CD4-positive, alpha-beta T cell treated with Interleukin-6 at 100 ng/mL for 8 hours (primary cell): ENCODE data around the gene HIRA.
"Not testable (repeated sequence)": the region's sequence is repeated elsewhere in the genome, so short reads cannot be mapped to it uniquely, and the experiment has no call there.

Source experiments
- DNase-seq: peaks from one replicate; pipeline ENCODE4 v3.0.0-alpha.2; 2020; ENCODE audit warnings: mixed read lengths, low spot score

The HIRA gene

GRCh38 chr22:19385221-19385906 is 46.2 kb downstream of the HIRA start:
- DNase-seq: no peak

GRCh38 chr22:19383292-19383691 is 48.2 kb downstream of the HIRA start:
- DNase-seq: no peak

- DNase-seq: no peak
These were observed 49.3 kb downstream of the HIRA start for GRCh38 chr22:19382240-19382639.

GRCh38 chr22:19378344-19378674 is 53.2 kb downstream of the HIRA start:
- DNase-seq: no peak

GRCh38 chr22:19377565-19378343 is 53.8 kb downstream of the HIRA start:
- DNase-seq: no peak

GRCh38 chr22:19376971-19377370 is 54.6 kb downstream of the HIRA start:
- no peak for DNase-seq

GRCh38 chr22:19376247-19376646 is 55.3 kb downstream of the HIRA start:
- DNase-seq: no peak

GRCh38 chr22:19375435-19375834 is 56.1 kb downstream of the HIRA start:
- no peak for DNase-seq

- no peak for DNase-seq
These were observed 57.1 kb downstream of the HIRA start for GRCh38 chr22:19374410-19374809.

- no peak for DNase-seq
These were observed 58.1 kb downstream of the HIRA start for GRCh38 chr22:19373450-19373849.

GRCh38 chr22:19371893-19372292 is 59.6 kb downstream of the HIRA start:
- DNase-seq: no peak

- no peak for DNase-seq
These were observed 62.7 kb downstream of the HIRA start for GRCh38 chr22:19368876-19369275.

GRCh38 chr22:19367763-19368367 is 63.7 kb downstream of the HIRA start:
- DNase-seq: no peak

- not testable (repeated sequence) for DNase-seq
These were observed 68.0 kb downstream of the HIRA start for GRCh38 chr22:19363541-19363940.

- DNase-seq: no peak
These were observed 69.9 kb downstream of the HIRA start for GRCh38 chr22:19361501-19362103.

GRCh38 chr22:19360862-19361261 is 70.7 kb downstream of the HIRA start:
- DNase-seq: no peak

GRCh38 chr22:19360300-19360792 is 71.2 kb downstream of the HIRA start:
- no peak for DNase-seq

GRCh38 chr22:19359554-19360299 is 71.8 kb downstream of the HIRA start:
- no peak for DNase-seq

GRCh38 chr22:19358703-19359553 is 72.6 kb downstream of the HIRA start:
- no peak for DNase-seq

GRCh38 chr22:19358195-19358594 is 73.3 kb downstream of the HIRA start:
- no peak for DNase-seq
